MM.1S (cell line): ENCODE measurements around the gene GABRD.

Experiments
- DNase-seq: peaks from one replicate; pipeline ENCODE4 v3.0.0-alpha.2; 2015
- H2AFZ ChIP-seq: fragments of 300-600 bp; sonication (generic); 2 replicates; pipeline ENCODE4 v1.6.0; 2016; ENCODE audit warnings: antibody characterized with exemption, low read length
- H3F3A ChIP-seq: fragments of 300-600 bp; sonication (generic); 2 replicates; pipeline ENCODE4 v1.6.1; 2016; ENCODE audit warnings: mild to moderate bottlenecking, antibody characterized with exemption, low read length, moderate library complexity, mixed read lengths; ENCODE audit not compliant: insufficient read depth
- H3K27ac ChIP-seq: fragments of 300-600 bp; sonication (generic); 2 replicates; pipeline ENCODE4 v1.5.1; 2016; ENCODE audit warnings: mild to moderate bottlenecking, low read length
- H3K27me3 ChIP-seq: fragments of 300-600 bp; sonication (generic); replicated peaks from 2 replicates; pipeline ENCODE4 v1.6.0; 2016; ENCODE audit warnings: low read length; ENCODE audit not compliant: insufficient read depth
- H3K36me3 ChIP-seq: fragments of 300-600 bp; sonication (generic); replicated peaks from 2 replicates; pipeline ENCODE4 v1.6.1; 2016; ENCODE audit warnings: mild to moderate bottlenecking, low read length, mixed read lengths; ENCODE audit not compliant: insufficient read depth
- H3K4me1 ChIP-seq: fragments of 300-600 bp; sonication (generic); 2 replicates; pipeline ENCODE4 v1.6.1; 2016; ENCODE audit warnings: low read length, mixed read lengths
- H3K4me2 ChIP-seq: fragments of 300-600 bp; sonication (generic); 2 replicates; pipeline ENCODE4 v1.6.0; 2016; ENCODE audit warnings: low read depth, low read length
- H3K4me3 ChIP-seq: fragments of 300-600 bp; sonication (generic); 2 replicates; pipeline ENCODE4 v1.5.1; 2016; ENCODE audit warnings: low read length, mixed read lengths
- H3K79me2 ChIP-seq: fragments of 300-600 bp; sonication (generic); 2 replicates; pipeline ENCODE4 v1.6.1; 2016; ENCODE audit warnings: mixed run types, low read length, mixed read lengths
- H3K9ac ChIP-seq: fragments of 300-600 bp; sonication (generic); 2 replicates; pipeline ENCODE4 v1.6.1; 2016; ENCODE audit warnings: low read length, mixed read lengths
- H3K9me2 ChIP-seq: fragments of 300-600 bp; sonication (generic); replicated peaks from 2 replicates; pipeline ENCODE4 v1.6.1; 2016; ENCODE audit warnings: mild to moderate bottlenecking, low read length, mixed read lengths; ENCODE audit not compliant: insufficient read depth
- H3K9me3 ChIP-seq: fragments of 300-600 bp; sonication (generic); replicated peaks from 2 replicates; pipeline ENCODE4 v1.6.1; 2016; ENCODE audit warnings: mild to moderate bottlenecking, low read length, mixed read lengths; ENCODE audit not compliant: insufficient read depth
- H4K20me1 ChIP-seq: fragments of 300-600 bp; sonication (generic); 2 replicates; pipeline ENCODE4 v1.6.1; 2016; ENCODE audit warnings: mild to moderate bottlenecking, low read length, moderate library complexity, mixed read lengths; ENCODE audit not compliant: insufficient read depth
- EZH2 ChIP-seq: fragments of 300-600 bp; sonication (generic); optimal IDR thresholded peaks from 2 replicates; pipeline ENCODE3; 2017; ENCODE audit warnings: low read depth, mild to moderate bottlenecking, antibody characterized with exemption, low read length, mixed read lengths
- EZH2phosphoT487 ChIP-seq: fragments of 300-600 bp; sonication (generic); IDR thresholded peaks from 2 replicates; pipeline ENCODE4 v1.6.1; 2018; ENCODE audit warnings: antibody characterized with exemption, low read length
- TF ChIP-seq, protein P1 (sequence below): fragments of 300-600 bp; sonication (generic); IDR thresholded peaks from 2 replicates; pipeline ENCODE4 v1.5.1; 2016; ENCODE audit warnings: antibody characterized with exemption, low read length, mixed read lengths

Gene GABRD

DNA sequence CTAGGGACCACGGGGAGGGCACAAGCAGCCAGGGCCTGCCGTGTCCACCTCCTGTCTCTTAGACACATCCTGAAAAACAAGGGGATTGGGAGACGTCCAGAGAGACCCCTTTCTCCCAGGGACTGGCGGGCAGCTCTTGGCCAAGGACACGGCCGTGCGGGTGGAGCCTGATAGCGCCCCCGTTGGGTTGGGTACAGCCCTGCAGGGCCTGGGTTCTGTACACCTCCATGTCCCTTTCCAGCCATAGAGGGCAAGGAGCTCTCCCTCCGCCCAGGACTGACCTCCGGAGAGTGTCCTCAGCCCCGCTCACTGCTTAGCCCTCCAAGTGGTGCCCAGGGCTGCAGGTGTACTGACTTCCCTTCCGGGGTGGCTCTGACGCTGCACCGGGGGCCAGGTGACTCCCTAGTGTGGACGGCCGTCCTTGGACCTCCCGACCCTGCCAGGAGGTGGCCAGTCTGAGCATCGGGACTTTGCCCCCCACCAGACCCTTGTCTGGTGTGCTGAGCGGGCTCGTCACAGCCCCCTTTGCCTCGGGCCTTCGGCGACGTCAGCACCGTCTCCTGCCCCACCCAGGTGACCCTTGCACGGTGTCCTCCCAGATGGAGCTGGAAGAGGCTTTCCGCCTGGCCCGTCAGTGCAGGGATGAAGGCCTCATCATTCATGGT, 36.9 kb downstream of the GABRD start:
- Histone ChIP-seq H3K79me2 (no peaks in the 10 kb centered on the region), H3K9ac (no peak overlapping the region), H3F3A (no peaks in the 10 kb centered on the region), H3K4me3 (no peak overlapping the region), H3K9me2 (no peaks in the 10 kb centered on the region), H3K36me3 (no peaks in the 10 kb centered on the region), H3K9me3 (no peaks in the 10 kb centered on the region), H3K27ac (no peak overlapping the region), H3K4me2 (no peak overlapping the region), H3K27me3 (peaks cover 83% of the 10 kb centered on the region), H2AFZ (no peak overlapping the region), H4K20me1 (no peaks in the 10 kb centered on the region), H3K4me1 (no peaks in the 10 kb centered on the region)
- no peak for TF ChIP-seq EZH2phosphoT487
- DNase-seq, result no peak

DNA sequence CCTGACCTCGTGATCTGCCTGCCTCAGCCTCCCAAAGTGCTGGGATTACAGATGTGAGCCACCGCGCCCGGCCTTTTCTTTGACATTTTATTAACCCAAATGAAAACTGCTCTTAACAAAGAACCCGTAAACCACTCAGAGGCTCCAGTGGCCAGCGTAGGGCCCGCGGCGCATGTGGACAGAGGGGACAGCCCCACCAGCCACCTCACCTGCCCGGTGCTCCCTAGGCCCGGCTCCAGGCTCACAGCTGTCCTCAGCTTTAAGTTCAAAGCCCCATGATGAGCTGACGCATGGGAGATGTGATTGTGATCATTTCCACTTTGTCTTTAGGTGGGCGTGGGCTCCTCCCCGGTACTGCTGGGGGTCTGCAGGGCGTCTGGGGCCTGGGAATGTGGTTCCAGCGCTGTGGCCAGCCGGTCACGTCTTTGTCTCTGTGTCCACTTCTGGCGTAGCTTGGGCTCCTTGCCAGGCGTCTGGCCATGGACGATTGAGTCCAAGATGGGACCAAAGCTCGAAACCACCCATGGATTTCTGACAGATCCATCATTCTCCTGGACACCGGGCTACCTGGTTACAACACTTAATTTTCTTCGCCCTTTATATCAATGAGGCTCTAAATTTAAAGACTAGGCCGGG, 37.9 kb downstream of the GABRD start:
- Histone ChIP-seq H3K4me1 (no peaks in the 10 kb centered on the region), H3K36me3 (no peaks in the 10 kb centered on the region), H3K4me3 (no peak overlapping the region), H3K9me2 (no peaks in the 10 kb centered on the region), H3K4me2 (no peak overlapping the region), H4K20me1 (no peaks in the 10 kb centered on the region), H3K79me2 (no peaks in the 10 kb centered on the region), H3F3A (no peaks in the 10 kb centered on the region), H2AFZ (no peak overlapping the region), H3K27ac (no peak overlapping the region), H3K9me3 (no peaks in the 10 kb centered on the region), H3K27me3 (peaks cover 83% of the 10 kb centered on the region), H3K9ac (no peak overlapping the region)
- no peak for DNase-seq
- TF ChIP-seq, protein P1, sequence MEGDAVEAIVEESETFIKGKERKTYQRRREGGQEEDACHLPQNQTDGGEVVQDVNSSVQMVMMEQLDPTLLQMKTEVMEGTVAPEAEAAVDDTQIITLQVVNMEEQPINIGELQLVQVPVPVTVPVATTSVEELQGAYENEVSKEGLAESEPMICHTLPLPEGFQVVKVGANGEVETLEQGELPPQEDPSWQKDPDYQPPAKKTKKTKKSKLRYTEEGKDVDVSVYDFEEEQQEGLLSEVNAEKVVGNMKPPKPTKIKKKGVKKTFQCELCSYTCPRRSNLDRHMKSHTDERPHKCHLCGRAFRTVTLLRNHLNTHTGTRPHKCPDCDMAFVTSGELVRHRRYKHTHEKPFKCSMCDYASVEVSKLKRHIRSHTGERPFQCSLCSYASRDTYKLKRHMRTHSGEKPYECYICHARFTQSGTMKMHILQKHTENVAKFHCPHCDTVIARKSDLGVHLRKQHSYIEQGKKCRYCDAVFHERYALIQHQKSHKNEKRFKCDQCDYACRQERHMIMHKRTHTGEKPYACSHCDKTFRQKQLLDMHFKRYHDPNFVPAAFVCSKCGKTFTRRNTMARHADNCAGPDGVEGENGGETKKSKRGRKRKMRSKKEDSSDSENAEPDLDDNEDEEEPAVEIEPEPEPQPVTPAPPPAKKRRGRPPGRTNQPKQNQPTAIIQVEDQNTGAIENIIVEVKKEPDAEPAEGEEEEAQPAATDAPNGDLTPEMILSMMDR, result no peak
- TF ChIP-seq EZH2 (no peak), EZH2phosphoT487 (no peak)

DNA sequence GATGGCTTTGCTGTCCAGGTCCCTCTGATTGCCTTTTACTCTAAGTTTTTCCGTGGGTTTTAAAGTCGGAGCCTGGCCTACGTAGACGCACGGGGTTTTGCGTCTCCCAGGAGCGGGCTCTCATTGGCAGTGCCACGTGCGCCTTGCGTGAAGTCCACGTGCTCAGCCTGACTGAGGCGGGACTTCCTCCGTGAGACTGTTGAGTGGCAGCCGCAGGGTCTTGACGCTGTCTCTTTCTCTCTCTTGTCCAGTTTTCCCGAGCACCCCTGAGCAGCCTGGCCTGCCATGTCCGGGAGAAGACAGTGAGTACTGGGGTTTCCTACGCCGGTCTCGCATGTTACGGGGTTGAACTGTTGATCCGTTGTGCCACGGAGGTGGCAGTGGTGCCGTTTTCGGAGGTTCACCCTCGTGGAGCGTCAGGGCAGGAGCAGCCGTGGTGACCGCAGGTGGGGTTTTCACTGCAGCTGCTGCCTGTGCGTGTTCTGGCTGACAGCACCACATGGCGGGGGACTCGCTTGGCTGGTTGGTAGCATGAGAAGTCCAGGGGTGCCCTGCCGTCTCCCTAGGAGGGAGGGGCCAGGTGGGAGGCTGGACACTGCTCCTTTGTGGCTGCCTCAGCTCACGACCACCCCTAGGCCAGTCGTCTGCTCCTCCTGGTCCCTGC, 40.3 kb downstream of the GABRD start:
- no peaks in the 10 kb centered on the region for H3K9me2 ChIP-seq
- H3K9ac ChIP-seq, result no peak overlapping the region
- no peaks in the 10 kb centered on the region for H4K20me1 ChIP-seq
- no peaks in the 10 kb centered on the region for H3K9me3 ChIP-seq
- no peaks in the 10 kb centered on the region for H3K4me1 ChIP-seq
- no peak overlapping the region for H3K27ac ChIP-seq
- H3K36me3 ChIP-seq, result no peaks in the 10 kb centered on the region
- no peak overlapping the region for H3K4me2 ChIP-seq
- no peaks in the 10 kb centered on the region for H3K79me2 ChIP-seq
- no peak for TF ChIP-seq EZH2
- TF ChIP-seq, protein P1, result no peak
- no peak for TF ChIP-seq EZH2phosphoT487
- no peak overlapping the region for H3K4me3 ChIP-seq
- peaks cover 81% of the 10 kb centered on the region for H3K27me3 ChIP-seq
- H2AFZ ChIP-seq, result no peak overlapping the region
- no peak for DNase-seq
- H3F3A ChIP-seq, result no peaks in the 10 kb centered on the region

DNA sequence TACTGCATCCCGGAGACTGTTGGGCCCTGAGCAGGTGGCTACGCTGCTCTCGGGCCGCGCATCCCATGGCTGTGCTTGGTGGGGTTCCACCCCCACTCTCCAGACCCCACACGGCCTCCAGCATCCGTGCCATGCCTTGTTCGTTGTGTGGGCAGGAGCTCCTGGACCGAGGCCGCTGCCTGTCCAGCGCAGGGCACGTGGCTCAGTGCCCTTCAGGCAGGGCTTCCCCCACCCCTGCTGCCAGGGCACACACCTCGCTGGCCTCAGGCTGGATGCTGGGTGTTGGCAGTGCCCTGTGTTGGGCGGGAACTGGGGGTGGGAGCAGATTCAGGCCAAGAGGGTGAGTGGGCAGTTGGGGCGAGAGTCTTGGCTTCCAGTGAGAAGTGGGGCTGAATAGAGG, 40.9 kb downstream of the GABRD start:
- Histone ChIP-seq H3K27ac (no peak overlapping the region), H3K4me3 (no peak overlapping the region), H3K36me3 (no peaks in the 10 kb centered on the region), H3K4me2 (no peak overlapping the region), H3K4me1 (no peaks in the 10 kb centered on the region), H3K79me2 (no peaks in the 10 kb centered on the region), H2AFZ (no peak overlapping the region), H3F3A (no peaks in the 10 kb centered on the region), H3K27me3 (peaks cover 88% of the 10 kb centered on the region), H3K9ac (no peak overlapping the region), H3K9me2 (no peaks in the 10 kb centered on the region), H4K20me1 (no peaks in the 10 kb centered on the region), H3K9me3 (no peaks in the 10 kb centered on the region)
- DNase-seq, result no peak
- TF ChIP-seq, protein P1, result no peak
- TF ChIP-seq EZH2 (no peak), EZH2phosphoT487 (no peak)
